ENCODE measurements around the gene LRSAM1.

Gene LRSAM1

GRCh38 chr9:127549218-127549617 lies 97.9 kb downstream of the LRSAM1 start:
- DNase-seq (ENCODE audit: low read depth in 2 of 2, low spot score in 1 of 2) = no peak

- DNase-seq (ENCODE audit: low read depth in 2 of 2, low spot score in 1 of 2) = no peak
These were observed 98.4 kb downstream of the LRSAM1 start for GRCh38 chr9:127549751-127550150.

GRCh38 chr9:127550282-127550681 lies 99.0 kb downstream of the LRSAM1 start:
- no peak for DNase-seq (ENCODE audit: low read depth in 2 of 2, low spot score in 1 of 2)

GRCh38 chr9:127550751-127551150 lies 99.4 kb downstream of the LRSAM1 start:
- no peak for DNase-seq (ENCODE audit: low read depth in 2 of 2, low spot score in 1 of 2)
